Measurements from ENCODE around the gene C1QTNF1.

Gene C1QTNF1

GRCh38 chr17:78986048-78986648 lies 37.8 kb upstream of the C1QTNF1 start:
- Histone ChIP-seq H3K4me1 (ENCODE audit: control insufficient read depth, insufficient read depth, low read length) (no peaks in the 10 kb centered on the region), H3K27ac (ENCODE audit: low read depth, low read length) (no peak overlapping the region), H3K36me3 (ENCODE audit: control insufficient read depth, insufficient read depth, low read length) (peaks cover 4% of the 10 kb centered on the region), H3K9ac (ENCODE audit: low read length) (no peak overlapping the region), H3K27me3 (ENCODE audit: control insufficient read depth, insufficient read depth, low read length) (no peaks in the 10 kb centered on the region), H3K4me3 (ENCODE audit: low read length) (peak overlapping the region; percentile 26)

- no peaks in the 10 kb centered on the region for H3K27me3 ChIP-seq (ENCODE audit: control insufficient read depth, insufficient read depth, low read length)
- H3K4me3 ChIP-seq (ENCODE audit: low read length), result peak overlapping the region; percentile 26
- H3K27ac ChIP-seq (ENCODE audit: low read depth, low read length), result no peak overlapping the region
- no peak overlapping the region for H3K9ac ChIP-seq (ENCODE audit: low read length)
- peaks cover 10% of the 10 kb centered on the region for H3K36me3 ChIP-seq (ENCODE audit: control insufficient read depth, insufficient read depth, low read length)
- H3K4me1 ChIP-seq (ENCODE audit: control insufficient read depth, insufficient read depth, low read length), result no peaks in the 10 kb centered on the region
Observed at GRCh38 chr17:78986649-78987328, 37.2 kb upstream of the C1QTNF1 start.

GRCh38 chr17:78988152-78988551 lies 35.8 kb upstream of the C1QTNF1 start:
- Histone ChIP-seq H3K27ac (ENCODE audit: low read depth, low read length) (no peak overlapping the region), H3K36me3 (ENCODE audit: control insufficient read depth, insufficient read depth, low read length) (peaks cover 17% of the 10 kb centered on the region), H3K27me3 (ENCODE audit: control insufficient read depth, insufficient read depth, low read length) (no peaks in the 10 kb centered on the region), H3K9ac (ENCODE audit: low read length) (no peak overlapping the region), H3K4me1 (ENCODE audit: control insufficient read depth, insufficient read depth, low read length) (no peaks in the 10 kb centered on the region), H3K4me3 (ENCODE audit: low read length) (no peak overlapping the region)

- H3K9ac ChIP-seq (ENCODE audit: low read length), result no peak overlapping the region
- peaks cover 17% of the 10 kb centered on the region for H3K36me3 ChIP-seq (ENCODE audit: control insufficient read depth, insufficient read depth, low read length)
- H3K27me3 ChIP-seq (ENCODE audit: control insufficient read depth, insufficient read depth, low read length), result no peaks in the 10 kb centered on the region
- no peak overlapping the region for H3K4me3 ChIP-seq (ENCODE audit: low read length)
- no peak overlapping the region for H3K27ac ChIP-seq (ENCODE audit: low read depth, low read length)
- no peaks in the 10 kb centered on the region for H3K4me1 ChIP-seq (ENCODE audit: control insufficient read depth, insufficient read depth, low read length)
Observed at GRCh38 chr17:78990349-78991016, 33.5 kb upstream of the C1QTNF1 start.

- peaks cover 17% of the 10 kb centered on the region for H3K36me3 ChIP-seq (ENCODE audit: control insufficient read depth, insufficient read depth, low read length)
- no peaks in the 10 kb centered on the region for H3K4me1 ChIP-seq (ENCODE audit: control insufficient read depth, insufficient read depth, low read length)
Observed at GRCh38 chr17:78991017-78991738, 32.8 kb upstream of the C1QTNF1 start.

GRCh38 chr17:78991906-78992532 lies 31.9 kb upstream of the C1QTNF1 start:
- Histone ChIP-seq H3K27me3 (ENCODE audit: control insufficient read depth, insufficient read depth, low read length) (no peaks in the 10 kb centered on the region), H3K27ac (ENCODE audit: low read depth, low read length) (no peak overlapping the region), H3K9ac (ENCODE audit: low read length) (no peak overlapping the region), H3K4me1 (ENCODE audit: control insufficient read depth, insufficient read depth, low read length) (no peaks in the 10 kb centered on the region), H3K36me3 (ENCODE audit: control insufficient read depth, insufficient read depth, low read length) (peaks cover 22% of the 10 kb centered on the region), H3K4me3 (ENCODE audit: low read length) (no peak overlapping the region)

More at GRCh38 chr17:78991017-78991738, 32.8 kb upstream of the C1QTNF1 start:
- Histone ChIP-seq H3K4me3 (ENCODE audit: low read length) (no peak overlapping the region), H3K9ac (ENCODE audit: low read length) (no peak overlapping the region), H3K27ac (ENCODE audit: low read depth, low read length) (no peak overlapping the region), H3K27me3 (ENCODE audit: control insufficient read depth, insufficient read depth, low read length) (no peaks in the 10 kb centered on the region)

GRCh38 chr17:78992542-78993212 lies 31.3 kb upstream of the C1QTNF1 start:
- Histone ChIP-seq H3K27me3 (ENCODE audit: control insufficient read depth, insufficient read depth, low read length) (no peaks in the 10 kb centered on the region), H3K4me1 (ENCODE audit: control insufficient read depth, insufficient read depth, low read length) (no peaks in the 10 kb centered on the region), H3K27ac (ENCODE audit: low read depth, low read length) (no peak overlapping the region), H3K9ac (ENCODE audit: low read length) (no peak overlapping the region), H3K4me3 (ENCODE audit: low read length) (no peak overlapping the region), H3K36me3 (ENCODE audit: control insufficient read depth, insufficient read depth, low read length) (peaks cover 27% of the 10 kb centered on the region)

- Histone ChIP-seq H3K27me3 (ENCODE audit: control insufficient read depth, insufficient read depth, low read length) (no peaks in the 10 kb centered on the region), H3K27ac (ENCODE audit: low read depth, low read length) (no peak overlapping the region), H3K9ac (ENCODE audit: low read length) (no peak overlapping the region), H3K4me3 (ENCODE audit: low read length) (no peak overlapping the region), H3K4me1 (ENCODE audit: control insufficient read depth, insufficient read depth, low read length) (no peaks in the 10 kb centered on the region), H3K36me3 (ENCODE audit: control insufficient read depth, insufficient read depth, low read length) (peaks cover 32% of the 10 kb centered on the region)
Observed at GRCh38 chr17:78993241-78993956, 30.6 kb upstream of the C1QTNF1 start.

GRCh38 chr17:78993981-78994671 lies 29.8 kb upstream of the C1QTNF1 start:
- Histone ChIP-seq H3K36me3 (ENCODE audit: control insufficient read depth, insufficient read depth, low read length) (peaks cover 32% of the 10 kb centered on the region), H3K4me3 (ENCODE audit: low read length) (no peak overlapping the region), H3K9ac (ENCODE audit: low read length) (no peak overlapping the region), H3K27ac (ENCODE audit: low read depth, low read length) (no peak overlapping the region), H3K4me1 (ENCODE audit: control insufficient read depth, insufficient read depth, low read length) (no peaks in the 10 kb centered on the region), H3K27me3 (ENCODE audit: control insufficient read depth, insufficient read depth, low read length) (no peaks in the 10 kb centered on the region)

- Histone ChIP-seq H3K4me3 (ENCODE audit: low read length) (no peak overlapping the region), H3K27me3 (ENCODE audit: control insufficient read depth, insufficient read depth, low read length) (no peaks in the 10 kb centered on the region), H3K27ac (ENCODE audit: low read depth, low read length) (no peak overlapping the region), H3K4me1 (ENCODE audit: control insufficient read depth, insufficient read depth, low read length) (no peaks in the 10 kb centered on the region), H3K9ac (ENCODE audit: low read length) (peak overlapping the region; percentile 22), H3K36me3 (ENCODE audit: control insufficient read depth, insufficient read depth, low read length) (peaks cover 32% of the 10 kb centered on the region)
Observed at GRCh38 chr17:78995022-78995760, 28.8 kb upstream of the C1QTNF1 start.

Measured in rectal smooth muscle tissue (tissue), 1 donor.